CD4-positive, alpha-beta T cell treated with Interleukin-2 at 100 ng/mL for 4 hours (primary cell): ENCODE data around the gene DDR1.
"Not testable (repeated sequence)": the region's sequence is repeated elsewhere in the genome, so short reads cannot be mapped to it uniquely, and the experiment has no call there.

ENCODE experiments used
- DNase-seq: peaks from one replicate; pipeline ENCODE4 v3.0.0-alpha.2; 2020; ENCODE audit warnings: low spot score

The DDR1 gene

GRCh38 chr6:30854285-30855040, 29.9 kb upstream of the DDR1 start:
- no peak for DNase-seq

DNA sequence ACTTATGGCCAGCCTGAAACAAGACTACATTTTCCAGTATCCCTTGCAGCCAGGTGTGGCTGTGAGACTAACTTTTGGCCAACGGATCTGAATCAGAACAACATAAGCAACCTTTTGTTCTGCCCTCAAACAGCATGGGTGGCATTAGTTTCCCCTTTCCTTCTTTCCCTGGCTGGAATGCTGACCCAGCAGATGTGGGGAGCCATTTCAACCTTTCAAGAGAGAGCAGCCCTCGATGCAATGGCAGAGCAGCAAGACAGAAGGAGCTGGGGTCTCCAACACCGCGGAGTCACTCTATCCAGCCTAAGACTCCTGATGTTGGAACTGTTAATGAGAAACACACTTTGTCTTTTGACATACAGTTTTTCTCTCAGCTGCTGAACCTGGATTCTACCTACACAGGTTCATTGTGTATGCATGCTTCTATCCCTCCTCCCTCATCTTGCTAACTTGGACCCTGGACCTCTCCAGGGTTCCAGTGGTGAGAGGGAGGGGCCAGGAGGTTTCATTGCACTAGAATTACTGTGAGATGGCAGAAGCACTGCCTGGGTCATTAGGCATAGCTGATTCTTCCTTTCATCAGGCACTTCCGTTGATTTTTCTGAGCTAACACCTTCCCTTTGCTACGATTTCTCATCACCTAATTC, 28.8 kb upstream of the DDR1 start:
- no peak for DNase-seq

- DNase-seq = no peak
Measured at GRCh38 chr6:30857112-30857511, 27.2 kb upstream of the DDR1 start.

DNA sequence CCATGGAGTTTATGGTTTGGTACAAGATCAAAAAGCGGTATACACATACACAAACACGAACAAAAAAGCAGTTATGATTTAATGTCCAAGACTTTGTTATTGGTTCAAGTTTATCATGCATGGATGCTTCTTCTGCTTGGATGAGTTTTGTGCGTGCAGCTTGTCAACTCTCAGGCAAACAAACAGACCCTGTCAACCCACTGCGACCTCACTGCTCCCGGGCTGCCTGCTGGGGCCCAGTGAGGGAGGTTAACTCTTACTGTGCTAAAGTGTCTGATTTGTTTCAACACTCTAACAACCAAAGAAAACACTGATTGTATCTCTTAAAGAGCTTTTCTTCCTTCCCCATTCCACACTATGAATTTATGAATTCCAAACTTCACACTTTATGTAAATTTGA, 26.8 kb upstream of the DDR1 start:
- DNase-seq = no peak

GRCh38 chr6:30859726-30860125, 24.6 kb upstream of the DDR1 start:
- DNase-seq = not testable (repeated sequence)

DNA sequence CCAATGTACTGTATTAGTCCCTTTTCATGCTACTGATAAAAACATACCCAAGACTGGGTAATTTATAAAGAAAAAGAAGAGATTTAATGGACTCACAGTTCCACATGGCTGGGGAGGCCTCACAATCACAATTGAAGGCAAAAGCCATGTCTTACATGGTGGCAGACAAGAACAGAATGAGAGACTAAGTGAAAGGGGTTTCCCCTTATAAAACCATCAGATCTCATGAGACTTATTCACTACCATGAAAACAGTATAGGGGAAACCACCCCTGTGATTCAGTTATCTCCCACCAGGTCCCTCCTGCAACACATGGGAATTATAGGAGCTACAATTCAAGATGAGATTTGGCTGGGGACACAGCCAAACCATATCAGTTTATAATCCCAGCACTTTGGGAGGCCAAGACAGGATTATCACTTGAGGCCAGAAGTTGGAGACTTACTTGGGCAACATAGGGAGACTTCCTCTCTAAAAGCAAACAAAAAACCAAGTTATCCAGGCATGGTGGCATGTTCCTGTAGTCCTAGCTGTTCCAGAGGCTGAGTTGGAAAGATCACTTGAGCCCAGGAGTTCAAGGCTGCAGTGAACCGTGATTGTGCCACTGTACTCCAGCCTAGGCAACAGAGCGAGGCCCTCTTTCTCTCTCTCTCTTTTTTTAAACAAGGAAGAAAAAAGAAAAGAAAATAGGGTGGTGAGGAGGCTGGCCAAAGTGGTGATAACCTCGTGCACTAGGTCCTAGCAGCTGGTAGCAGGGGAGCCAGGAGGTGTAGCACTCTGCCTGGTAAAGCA, 22.9 kb upstream of the DDR1 start:
- no peak for DNase-seq

- DNase-seq = no peak
Measured at GRCh38 chr6:30862156-30862875, 22.0 kb upstream of the DDR1 start.

DNA sequence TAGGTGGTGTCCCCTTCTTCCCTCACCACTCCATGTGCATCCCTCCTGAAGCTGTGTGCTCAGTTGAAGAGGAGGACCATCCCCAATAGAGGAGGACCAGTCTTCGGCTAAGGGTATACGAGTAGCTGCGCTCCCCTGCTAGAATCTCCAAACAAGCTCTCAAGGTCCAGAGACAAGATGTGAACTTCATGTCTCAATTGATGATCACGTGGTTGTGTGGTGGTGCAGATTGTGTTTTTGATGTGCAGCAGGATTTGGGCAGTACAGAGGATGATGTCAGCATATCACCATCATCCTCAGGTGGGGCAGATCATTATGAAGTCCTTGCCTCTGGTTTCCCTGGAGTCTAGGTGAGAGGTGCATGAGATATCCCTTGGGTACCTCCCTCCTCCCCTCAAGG, 20.0 kb upstream of the DDR1 start:
- DNase-seq = no peak

- not testable (repeated sequence) for DNase-seq
Measured at GRCh38 chr6:30869241-30869749, 15.0 kb upstream of the DDR1 start.

DNA sequence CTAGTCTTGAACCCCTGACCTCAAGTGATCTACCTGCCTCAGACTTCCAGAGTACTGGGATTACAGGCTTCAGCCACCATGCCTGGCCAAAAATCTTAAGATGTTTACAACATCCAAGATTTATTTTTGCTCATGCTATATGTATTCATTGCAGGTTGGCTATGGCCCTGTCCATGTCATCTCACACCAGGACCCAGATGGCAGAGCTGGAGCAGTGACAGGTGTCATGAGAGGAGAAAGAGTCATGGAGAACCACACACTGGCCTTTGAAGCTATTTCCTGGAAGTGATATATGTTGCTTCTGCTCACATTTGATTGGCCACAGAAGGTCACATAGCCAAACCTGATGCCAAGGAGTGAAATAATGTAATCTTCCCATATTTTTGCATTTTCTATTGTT, 13.8 kb upstream of the DDR1 start:
- no peak for DNase-seq

DNA sequence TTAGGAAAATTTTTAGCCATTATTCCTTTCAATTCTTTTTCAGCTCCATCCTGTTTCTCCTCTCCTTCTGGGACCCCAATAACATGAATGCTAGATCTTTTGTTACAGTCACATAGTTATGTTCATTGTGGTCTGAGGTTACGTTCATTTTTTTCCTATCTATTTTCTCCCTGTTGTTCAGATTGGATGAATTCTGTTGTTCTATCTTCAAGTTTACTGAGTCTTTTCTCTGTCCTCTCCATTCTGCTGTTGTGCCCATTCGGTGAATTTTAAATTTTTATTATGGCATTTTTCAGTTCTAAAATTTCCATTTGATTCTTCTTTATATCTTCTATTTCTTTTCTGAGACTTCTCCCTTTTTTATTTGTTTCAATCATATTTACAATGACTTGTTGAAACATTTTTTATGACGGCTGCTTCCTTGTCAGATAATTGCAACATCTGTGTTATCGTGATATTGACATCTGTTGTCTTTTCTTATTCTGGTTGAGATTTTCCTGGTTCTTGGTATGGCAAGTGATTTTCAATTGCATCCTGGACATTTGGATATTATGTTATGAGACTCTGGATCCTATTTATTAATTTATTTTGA, 12.6 kb upstream of the DDR1 start:
- no peak for DNase-seq

DNA sequence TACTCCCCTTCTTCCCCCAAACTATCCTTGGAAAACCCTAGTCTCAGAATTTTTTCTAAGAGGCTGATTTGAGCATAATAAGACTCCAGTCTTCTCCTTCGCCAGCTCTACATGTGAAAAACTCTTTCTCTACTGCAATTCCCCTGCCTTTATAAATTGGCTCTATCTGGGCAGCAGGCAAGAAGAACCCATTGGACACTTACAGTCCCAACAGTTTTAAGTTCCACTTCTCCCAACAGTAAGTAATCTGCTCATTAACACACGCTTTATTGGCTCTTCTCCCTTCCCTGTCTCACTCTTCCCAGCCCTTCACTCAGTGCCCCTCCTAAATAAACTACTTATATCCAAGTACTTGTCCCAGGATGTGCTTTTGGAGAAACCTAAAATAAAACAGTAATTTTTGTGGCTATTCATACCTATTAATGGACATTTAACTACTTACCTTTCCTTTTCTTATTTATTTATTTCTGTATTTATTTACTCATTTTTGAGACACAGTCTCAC, 11.1 kb upstream of the DDR1 start:
- no peak for DNase-seq

- not testable (repeated sequence) for DNase-seq
Measured at GRCh38 chr6:30873795-30874194, 10.5 kb upstream of the DDR1 start.

DNA sequence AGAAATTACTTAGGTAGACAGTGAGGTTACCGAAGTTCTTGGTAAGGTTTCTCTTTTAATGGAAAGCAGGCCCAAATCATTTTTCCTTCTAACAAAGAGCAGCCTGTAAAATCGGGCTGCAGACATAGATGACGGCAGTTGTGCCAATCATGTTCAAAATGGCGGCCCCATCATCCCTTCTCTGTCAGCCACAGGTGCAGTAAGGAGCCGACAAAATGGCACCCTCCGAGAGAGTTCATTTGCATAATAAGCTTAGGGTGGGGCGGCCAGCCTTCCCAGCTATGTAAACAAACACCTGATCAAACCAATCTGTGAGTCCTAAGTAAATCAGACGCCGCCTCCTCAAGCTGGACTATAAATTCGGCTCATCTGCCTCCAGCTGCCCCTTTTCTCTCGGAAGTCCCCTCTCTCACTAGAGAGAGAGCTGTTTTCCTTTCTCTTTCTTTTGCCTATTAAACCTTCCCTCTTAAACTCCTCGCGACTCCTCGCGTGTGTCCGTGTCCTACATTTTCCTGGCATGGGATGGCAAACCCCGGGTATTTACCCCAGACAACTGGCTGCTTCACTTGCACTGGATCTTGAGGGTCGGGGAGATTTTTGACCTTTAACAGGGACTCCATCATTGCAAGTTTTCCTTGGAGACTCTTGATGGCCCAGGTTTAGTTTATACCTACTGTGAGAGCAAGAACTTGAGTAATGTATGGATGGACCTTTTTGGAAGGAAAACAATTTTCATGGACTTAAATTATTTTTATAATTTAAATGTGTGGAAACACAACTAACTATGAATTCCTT, 8.9 kb upstream of the DDR1 start:
- no peak for DNase-seq

DNA sequence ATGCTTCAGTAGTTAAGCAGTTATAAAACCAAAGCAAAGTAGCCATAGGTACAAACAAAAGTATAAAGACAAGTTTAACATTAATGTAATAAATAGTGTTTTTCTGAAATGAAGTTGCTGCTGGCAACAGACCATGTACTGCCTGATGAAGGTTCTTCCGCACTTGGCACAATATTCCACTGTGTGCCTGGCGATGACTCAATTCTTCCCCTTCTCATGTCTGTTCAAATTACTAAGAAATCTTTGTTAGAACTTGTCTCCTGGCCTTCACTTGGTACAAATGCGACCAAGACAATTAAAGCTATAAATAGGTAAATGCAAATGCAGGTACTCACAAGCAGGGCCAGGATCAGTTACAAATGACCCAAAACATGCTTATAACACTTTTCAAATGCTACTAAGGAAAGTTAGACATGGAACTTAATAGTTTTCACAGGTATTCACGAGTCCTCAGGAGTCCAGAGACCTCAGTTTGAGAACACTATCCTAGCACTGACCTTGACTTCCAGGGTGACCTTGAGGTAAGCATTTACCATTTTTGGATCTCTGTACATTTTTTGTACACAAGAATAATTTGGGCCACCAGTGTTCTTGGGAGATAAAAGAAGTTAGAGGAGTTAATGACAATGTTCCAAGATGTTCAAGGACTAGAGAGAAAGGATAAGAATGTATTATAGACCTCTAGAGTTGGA, 8.1 kb upstream of the DDR1 start:
- DNase-seq = no peak

GRCh38 chr6:30877419-30878262, 6.7 kb upstream of the DDR1 start:
- DNase-seq = peak; percentile 81

DNA sequence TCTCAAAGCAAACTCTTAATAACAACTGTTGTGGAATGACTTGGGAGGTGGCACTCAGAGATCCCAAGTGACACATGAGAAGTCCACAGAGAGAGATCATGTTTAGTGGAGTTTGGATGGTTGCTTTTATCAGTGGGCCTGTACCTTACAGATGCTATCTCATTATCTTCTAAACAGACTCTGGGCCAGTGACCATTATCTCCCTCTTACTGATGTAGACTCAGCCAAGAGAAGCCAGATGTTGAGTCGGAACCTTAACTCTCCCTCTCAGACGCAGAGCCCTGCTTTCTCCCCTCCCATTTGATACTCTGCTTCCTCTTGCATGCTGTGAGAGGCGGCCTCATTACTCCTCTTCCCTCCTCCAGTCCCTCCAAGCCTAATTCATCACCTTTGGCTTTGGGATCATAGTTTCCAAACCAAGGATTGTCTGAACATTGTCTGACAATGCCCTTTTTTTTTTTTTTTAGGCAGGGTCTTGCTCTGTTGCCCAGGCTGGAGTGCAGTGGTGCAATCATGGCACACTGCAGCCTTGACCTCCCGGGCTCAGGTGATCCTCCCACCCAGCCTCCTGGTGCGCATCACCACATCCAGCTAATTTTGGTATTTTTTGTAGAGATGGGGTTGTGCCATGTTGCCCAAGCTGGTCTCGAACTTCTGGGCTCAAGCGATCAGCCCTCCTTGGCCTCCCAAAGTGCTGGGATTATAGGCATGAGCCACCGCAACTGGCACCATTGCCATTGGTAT, 4.5 kb upstream of the DDR1 start:
- no peak for DNase-seq

- DNase-seq = no peak
Measured at GRCh38 chr6:30880698-30881252, 3.5 kb upstream of the DDR1 start.
